PFSK-1 (cell line): ENCODE results near the gene MAEA.

ENCODE experiments used
- FOXP2 ChIP-seq: optimal IDR thresholded peaks from 2 replicates; pipeline ENCODE3; 2011; ENCODE audit warnings: borderline replicate concordance, control low read depth, inconsistent platforms; ENCODE audit not compliant: insufficient read depth; ENCODE audit errors: extremely low read length, extremely low read depth
- POLR2AphosphoS5 ChIP-seq: IDR thresholded peaks from 2 replicates; pipeline ENCODE4 v1.6.1; 2012; ENCODE audit warnings: low read depth, mild to moderate bottlenecking, control low read depth, low read length, moderate library complexity
- SIN3A ChIP-seq: IDR thresholded peaks from 2 replicates; pipeline ENCODE4 v1.6.1; 2012; ENCODE audit warnings: mild to moderate bottlenecking, low read length, moderate library complexity, borderline replicate concordance; ENCODE audit not compliant: insufficient read depth
- TAF1 ChIP-seq: IDR thresholded peaks from 2 replicates; pipeline ENCODE4 v1.6.1; 2012; ENCODE audit warnings: low read length, control low read depth, borderline replicate concordance; ENCODE audit not compliant: insufficient read depth
- TF ChIP-seq, protein P1 (sequence below), 2 experiments: IDR thresholded peaks; 2 replicates each; pipeline versions ENCODE4 v1.6.1 to v1.8.0; 2011 to 2012; ENCODE audit warnings: low read depth in 2 of 2, low read length in 2 of 2, control low read depth in 1 of 2, inconsistent platforms in 1 of 2, mild to moderate bottlenecking in 1 of 2, moderate library complexity in 1 of 2; ENCODE audit not compliant: insufficient read depth in 1 of 2

The MAEA gene

DNA sequence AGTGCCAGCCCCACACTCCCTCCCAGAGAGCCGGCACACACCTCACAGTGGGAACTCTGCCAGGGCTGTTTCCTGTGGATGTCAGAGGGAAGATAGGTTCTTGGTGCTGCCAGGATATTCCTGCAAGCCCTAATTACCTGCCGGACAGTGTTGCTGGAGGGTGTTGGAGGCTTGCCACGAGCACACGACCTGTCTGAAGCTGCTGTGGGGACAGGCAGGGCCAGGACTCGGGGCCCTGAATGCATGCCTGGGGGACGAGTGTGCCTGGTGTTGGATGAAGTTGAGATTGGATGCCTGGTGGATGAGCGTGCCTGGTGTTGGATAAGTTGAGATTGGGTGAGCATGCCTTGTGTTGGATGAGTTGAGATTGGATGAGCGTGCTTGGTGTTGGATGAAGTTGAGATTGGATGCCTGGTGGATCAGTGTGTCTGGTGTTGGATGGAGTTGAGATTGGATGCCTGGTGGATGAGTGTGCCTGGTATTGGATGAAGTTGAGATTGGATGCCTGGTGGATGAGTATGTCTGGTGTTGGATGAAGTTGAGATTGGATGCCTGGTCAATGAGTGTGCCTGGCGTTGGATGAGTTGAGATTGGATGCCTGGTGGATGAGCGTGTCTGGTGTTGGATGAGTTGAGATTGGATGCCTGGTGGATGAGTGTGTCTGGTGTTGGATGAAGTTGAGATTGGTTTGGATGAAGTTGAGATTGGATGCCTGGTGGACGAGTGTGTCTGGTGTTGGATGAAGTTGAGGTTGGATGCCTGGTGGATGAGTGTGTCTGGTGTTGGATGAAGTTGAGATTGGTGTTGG, 34.1 kb downstream of the MAEA start:
- TF ChIP-seq TAF1 (no peak), FOXP2 (no peak), POLR2AphosphoS5 (no peak), SIN3A (no peak)
- TF ChIP-seq, protein P1, sequence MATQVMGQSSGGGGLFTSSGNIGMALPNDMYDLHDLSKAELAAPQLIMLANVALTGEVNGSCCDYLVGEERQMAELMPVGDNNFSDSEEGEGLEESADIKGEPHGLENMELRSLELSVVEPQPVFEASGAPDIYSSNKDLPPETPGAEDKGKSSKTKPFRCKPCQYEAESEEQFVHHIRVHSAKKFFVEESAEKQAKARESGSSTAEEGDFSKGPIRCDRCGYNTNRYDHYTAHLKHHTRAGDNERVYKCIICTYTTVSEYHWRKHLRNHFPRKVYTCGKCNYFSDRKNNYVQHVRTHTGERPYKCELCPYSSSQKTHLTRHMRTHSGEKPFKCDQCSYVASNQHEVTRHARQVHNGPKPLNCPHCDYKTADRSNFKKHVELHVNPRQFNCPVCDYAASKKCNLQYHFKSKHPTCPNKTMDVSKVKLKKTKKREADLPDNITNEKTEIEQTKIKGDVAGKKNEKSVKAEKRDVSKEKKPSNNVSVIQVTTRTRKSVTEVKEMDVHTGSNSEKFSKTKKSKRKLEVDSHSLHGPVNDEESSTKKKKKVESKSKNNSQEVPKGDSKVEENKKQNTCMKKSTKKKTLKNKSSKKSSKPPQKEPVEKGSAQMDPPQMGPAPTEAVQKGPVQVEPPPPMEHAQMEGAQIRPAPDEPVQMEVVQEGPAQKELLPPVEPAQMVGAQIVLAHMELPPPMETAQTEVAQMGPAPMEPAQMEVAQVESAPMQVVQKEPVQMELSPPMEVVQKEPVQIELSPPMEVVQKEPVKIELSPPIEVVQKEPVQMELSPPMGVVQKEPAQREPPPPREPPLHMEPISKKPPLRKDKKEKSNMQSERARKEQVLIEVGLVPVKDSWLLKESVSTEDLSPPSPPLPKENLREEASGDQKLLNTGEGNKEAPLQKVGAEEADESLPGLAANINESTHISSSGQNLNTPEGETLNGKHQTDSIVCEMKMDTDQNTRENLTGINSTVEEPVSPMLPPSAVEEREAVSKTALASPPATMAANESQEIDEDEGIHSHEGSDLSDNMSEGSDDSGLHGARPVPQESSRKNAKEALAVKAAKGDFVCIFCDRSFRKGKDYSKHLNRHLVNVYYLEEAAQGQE (IDR thresholded peaks at IDR 0.05; ENCODE audit: insufficient read depth in 1 of 2, low read depth in 2 of 2, low read length in 2 of 2): no peak

DNA sequence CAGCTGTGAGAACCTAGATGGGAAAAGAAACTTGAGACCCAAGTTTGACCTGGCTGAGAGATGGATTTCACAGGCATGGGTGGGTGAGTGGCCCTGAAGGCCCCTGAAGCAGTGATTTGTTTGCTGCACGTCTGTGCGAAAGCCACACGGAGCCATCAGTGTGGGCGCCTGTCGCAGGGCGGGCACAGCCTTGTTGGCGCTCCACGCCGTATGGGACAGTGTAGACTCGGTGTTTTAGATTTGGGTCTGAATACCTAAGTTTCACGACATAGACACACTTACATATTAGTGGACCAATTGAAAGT, 35.4 kb downstream of the MAEA start:
- TF ChIP-seq, protein P1 (IDR thresholded peaks at IDR 0.05; ENCODE audit: insufficient read depth in 1 of 2, low read depth in 2 of 2, low read length in 2 of 2): no peak
- TF ChIP-seq SIN3A (no peak), FOXP2 (no peak), TAF1 (no peak), POLR2AphosphoS5 (no peak)

DNA sequence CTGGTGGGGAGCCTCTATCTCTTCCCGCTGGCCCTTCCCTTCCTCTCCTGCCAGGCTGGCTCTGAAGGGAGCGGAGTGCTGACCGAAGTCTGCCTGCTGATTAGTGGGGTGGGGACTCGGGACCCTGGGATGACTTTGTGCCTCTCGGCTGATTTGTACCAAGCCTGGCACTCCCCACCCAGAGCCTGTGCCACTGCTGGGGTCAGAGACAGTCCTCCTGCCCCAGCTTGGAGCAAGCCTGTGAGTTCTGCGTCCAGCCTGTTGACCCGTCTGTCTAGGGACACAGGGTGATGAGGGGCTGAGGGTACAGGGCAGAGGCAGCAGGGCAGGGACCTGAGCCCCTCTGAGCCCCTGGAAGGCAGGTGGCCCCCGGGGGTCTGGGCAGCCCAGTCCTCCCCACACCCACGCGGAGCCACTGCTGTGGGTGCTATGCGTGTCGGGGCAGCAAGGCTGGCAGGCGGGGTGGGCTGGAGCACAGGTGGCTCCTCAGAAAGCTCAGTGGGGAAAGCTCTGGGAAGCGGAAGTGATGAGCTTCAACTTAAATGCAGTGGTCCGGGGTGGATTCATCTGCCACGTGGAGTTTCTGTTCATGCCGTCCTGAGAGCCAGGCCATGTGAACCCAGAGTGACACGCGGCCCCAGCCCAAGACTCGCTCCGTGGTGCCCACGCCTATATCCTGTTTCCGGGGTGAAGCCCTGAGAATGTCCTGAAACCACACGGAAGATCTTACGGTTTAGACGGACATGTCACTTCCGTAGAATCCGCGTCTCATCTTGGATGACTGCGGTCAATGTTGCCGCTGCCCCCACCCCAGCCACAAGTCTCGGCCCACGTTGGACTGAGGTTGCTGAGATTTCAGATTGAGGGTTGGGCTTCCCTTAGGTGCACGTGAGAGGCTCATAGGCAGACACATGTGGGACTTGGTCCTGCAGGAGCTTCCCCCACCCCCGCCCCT, 36.3 kb downstream of the MAEA start:
- no peak for TF ChIP-seq FOXP2
- no peak for TF ChIP-seq POLR2AphosphoS5
- no peak for TF ChIP-seq TAF1
- TF ChIP-seq SIN3A: no peak
- TF ChIP-seq, protein P1 (IDR thresholded peaks at IDR 0.05; ENCODE audit: insufficient read depth in 1 of 2, low read depth in 2 of 2, low read length in 2 of 2): no peak

DNA sequence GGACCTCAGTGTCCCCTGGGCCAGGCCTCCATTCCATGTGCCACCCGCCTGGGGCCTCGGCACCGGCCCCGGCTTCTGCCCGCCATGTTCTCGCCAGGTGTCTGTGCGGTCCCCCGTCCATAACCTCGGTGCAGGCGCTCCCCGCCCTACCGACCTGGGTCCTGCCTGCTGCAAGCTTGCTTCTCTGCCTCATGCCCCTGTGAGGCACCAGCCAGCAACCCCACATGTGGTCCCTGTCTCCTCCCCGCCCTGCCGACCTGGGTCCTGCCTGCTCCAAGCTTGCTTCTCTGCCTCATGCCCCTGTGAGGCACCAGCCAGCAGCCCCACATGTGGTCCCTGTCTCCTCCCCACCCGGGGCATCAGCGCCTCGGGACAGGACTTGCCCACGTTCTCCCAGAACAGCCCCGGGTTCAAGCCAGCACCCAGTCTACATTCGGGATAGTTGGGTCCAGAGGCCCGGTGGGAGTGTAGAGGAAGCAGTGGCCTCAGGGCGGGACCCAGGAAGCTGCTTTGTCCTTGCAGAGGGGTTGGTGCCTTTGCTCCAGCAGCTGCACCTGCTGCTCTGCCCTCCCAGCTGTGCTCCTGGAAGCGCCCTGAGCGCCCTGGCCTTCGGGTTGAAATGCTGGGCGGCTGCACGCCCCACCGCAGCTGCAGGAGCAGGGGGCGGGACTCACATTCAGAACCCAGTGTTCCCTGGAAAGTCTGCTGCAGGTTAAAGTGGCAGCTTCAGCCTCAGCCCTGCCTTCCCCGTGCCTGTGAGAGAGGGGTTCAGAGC, 37.2 kb downstream of the MAEA start:
- no peak for TF ChIP-seq POLR2AphosphoS5
- TF ChIP-seq FOXP2: no peak

DNA sequence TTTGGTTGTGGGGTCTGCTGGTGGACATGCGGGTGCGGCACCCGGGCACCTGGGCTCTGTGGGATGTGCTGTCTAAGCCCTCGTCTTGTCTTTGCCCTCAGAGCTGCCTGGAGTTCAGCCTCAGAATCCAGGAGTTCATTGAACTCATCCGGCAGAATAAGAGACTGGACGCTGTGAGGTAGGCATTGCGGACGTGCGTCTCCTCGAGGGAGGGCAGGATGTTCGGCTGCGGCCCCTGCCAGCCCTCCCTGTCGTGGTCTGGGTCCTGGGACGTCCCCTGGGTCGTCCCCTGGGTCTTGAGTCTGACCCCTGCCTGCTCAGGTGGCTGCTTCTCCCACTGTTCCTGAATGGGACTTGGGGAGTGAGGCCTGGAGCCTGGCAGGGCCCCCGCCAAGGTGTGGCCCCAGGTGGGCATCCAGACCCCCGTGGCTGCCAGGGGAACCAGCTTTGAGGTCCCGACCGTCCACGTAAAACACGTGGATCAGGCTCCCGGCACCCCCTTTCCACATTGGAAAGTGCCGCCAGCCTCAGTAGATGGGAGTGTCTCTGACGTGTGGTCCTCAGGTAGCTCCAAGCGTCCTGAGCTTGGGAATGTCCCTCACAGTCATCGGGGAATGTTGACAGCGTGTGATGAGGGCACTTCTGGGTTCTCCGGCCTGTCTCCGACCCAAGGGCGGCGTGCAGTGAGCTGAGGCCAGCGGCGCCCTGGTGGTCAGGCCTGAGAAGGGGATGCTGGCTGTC, 38.0 kb downstream of the MAEA start:
- TF ChIP-seq SIN3A (no peak), FOXP2 (no peak), TAF1 (no peak), POLR2AphosphoS5 (no peak)
- TF ChIP-seq, protein P1 (IDR thresholded peaks at IDR 0.05; ENCODE audit: insufficient read depth in 1 of 2, low read depth in 2 of 2, low read length in 2 of 2): no peak
